Esophagus (tissue), 2 donors: ENCODE measurements around the gene SEMA5A. TPM values are rescaled to one million over a fixed set of nuclear protein-coding genes. Genes with fewer than 3 reads are reported as not detected.

Experiments
- H3K27ac ChIP-seq, 2 donors: one replicate each; pipeline ENCODE4 v1.5.1; 2013; ENCODE audit warnings: low read depth in 2 of 2, mild to moderate bottlenecking in 2 of 2, inconsistent platforms in 1 of 2, low read length in 1 of 2, moderate library complexity in 1 of 2
- H3K27me3 ChIP-seq, 2 donors: one replicate each; pipeline ENCODE4 v1.6.1; 2013; ENCODE audit warnings: low read length in 2 of 2, control low read depth in 1 of 2, mild to moderate bottlenecking in 1 of 2; ENCODE audit not compliant: insufficient read depth in 2 of 2, control insufficient read depth in 1 of 2
- H3K36me3 ChIP-seq, 2 donors: one replicate each; pipeline ENCODE4 v1.6.1; 2013; ENCODE audit warnings: low read length in 1 of 2; ENCODE audit not compliant: control insufficient read depth in 2 of 2, insufficient read depth in 2 of 2
- H3K4me1 ChIP-seq, 2 donors: one replicate each; pipeline ENCODE4 v1.6.1; 2013; ENCODE audit warnings: low read length in 1 of 2; ENCODE audit not compliant: control insufficient read depth in 2 of 2, insufficient read depth in 2 of 2
- H3K4me3 ChIP-seq, 2 donors: one replicate each; pipeline ENCODE4 v1.5.1; 2013; ENCODE audit warnings: low read length in 2 of 2, mild to moderate bottlenecking in 2 of 2, low read depth in 1 of 2, moderate library complexity in 1 of 2
- H3K9me3 ChIP-seq, 2 donors: one replicate each; pipeline ENCODE4 v1.6.1; 2013; ENCODE audit warnings: mild to moderate bottlenecking in 2 of 2, low read depth in 1 of 2, low read length in 1 of 2, moderate library complexity in 1 of 2; ENCODE audit not compliant: control insufficient read depth in 2 of 2, insufficient read depth in 1 of 2
- WGBS, 2 donors: extraction: QIAGEN DNeasy Blood & Tissue Kit; methylation state at CpG; one replicate each; pipeline ENCODE4 v1.1.7; 2013; 5-methylcytosine and 5-hydroxymethylcytosine counted together
- polyA plus RNA-seq, 2 donors: library from polyadenylated mRNA; stranded (reverse); fragments of 200-250 nt; gene quantifications; one replicate each; pipeline ENCODE4 v1.2.3, GENCODE V29; 2013
- donor health status: healthy with polysubstance abuse.
- donor health status: Bipolar disorder and iron deficiency.

SEMA5A gene
- polyA plus RNA-seq, 2 donors: 1.3 to 1.9 TPM

DNA sequence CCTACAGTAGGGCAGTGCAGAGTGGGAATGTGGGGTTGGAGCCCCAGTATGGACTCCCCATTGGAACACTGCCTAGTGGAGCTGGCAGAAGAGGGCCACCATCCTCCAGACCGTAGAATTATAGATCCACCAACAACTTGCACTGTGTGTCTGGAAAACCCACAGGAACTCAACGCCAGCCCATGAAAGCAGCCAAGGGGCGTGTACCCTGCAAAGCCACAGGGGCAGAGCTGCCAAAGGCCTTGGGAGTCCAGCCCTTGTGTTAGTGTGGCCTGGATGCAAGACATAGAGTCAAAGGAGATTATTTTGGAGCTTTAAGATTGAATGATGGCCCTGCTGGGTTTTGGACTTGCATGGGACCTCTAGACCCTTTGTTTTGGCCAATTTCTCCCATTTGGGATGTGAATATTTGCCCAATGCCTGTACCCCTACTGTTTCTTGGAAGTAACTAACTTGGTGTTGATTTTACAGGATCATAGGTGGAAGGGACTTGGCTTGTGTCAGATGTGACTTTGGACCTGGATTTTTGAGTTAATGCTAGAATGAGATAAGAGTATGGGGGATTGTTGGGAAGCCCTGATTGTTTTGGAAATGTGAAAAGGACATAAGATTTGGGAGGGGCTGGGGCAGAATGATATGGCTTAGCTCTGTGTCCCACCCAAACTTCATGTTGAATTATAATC, 266.8 kb downstream of the SEMA5A start:
- H3K4me3 ChIP-seq: no peak overlapping the region
- no peaks in the 10 kb centered on the region for H3K36me3 ChIP-seq
- H3K4me1 ChIP-seq: peaks cover 0 to 2% of the 10 kb centered on the region in 2 donors
- WGBS, 2 donors: 79 to 83% methylated on average over 3 of the region's 3 CpGs
- peaks cover 0 to 2% of the 10 kb centered on the region in 2 donors for H3K9me3 ChIP-seq
- H3K27ac ChIP-seq: no peak overlapping the region
- H3K27me3 ChIP-seq: no peaks in the 10 kb centered on the region

DNA sequence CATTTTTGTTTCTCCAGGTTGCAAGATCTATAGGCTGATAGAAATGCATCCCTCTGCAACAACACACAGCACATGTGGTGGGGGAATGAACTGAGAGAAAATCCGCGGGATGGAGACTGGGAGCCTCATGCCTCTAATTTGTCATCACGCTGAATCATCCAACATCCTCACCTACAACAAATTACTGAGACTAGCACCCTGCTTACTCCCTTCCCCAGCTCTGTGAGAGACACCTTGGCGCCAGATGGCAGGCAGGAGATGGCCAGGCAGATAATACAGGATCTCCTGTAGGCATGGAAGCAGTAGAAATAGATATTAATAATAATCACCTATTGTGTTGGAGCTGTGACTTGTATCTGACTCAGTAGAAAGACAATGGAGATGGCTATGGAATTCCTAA, 276.9 kb downstream of the SEMA5A start:
- H3K27ac ChIP-seq: no peak overlapping the region
- H3K36me3 ChIP-seq: no peaks in the 10 kb centered on the region
- H3K4me3 ChIP-seq: no peak overlapping the region
- WGBS, 2 donors: 82 to 89% methylated on average over 4 of the region's 4 CpGs
- H3K27me3 ChIP-seq: no peaks in the 10 kb centered on the region
- no peaks in the 10 kb centered on the region for H3K4me1 ChIP-seq
- H3K9me3 ChIP-seq: peaks cover 0 to 3% of the 10 kb centered on the region in 2 donors

DNA sequence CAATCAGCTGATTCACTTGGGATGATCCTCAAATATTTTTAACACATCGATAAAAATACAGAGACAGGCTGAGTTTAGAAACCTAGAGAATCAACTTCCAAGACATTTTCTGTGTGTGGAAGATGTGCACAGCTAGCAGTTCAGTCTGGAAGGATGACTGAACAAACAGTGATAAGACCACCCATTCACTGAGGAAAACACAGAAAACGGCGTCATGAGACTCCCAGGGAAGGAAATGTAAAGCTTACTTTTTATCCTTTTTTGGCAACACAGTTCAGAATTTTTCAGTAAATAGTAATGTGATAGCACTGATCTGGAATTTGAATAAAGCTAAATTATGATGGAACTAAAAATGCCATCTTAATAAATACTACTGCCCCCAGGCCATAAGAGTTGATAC, 277.6 kb downstream of the SEMA5A start:
- H3K27me3 ChIP-seq: no peaks in the 10 kb centered on the region
- H3K4me3 ChIP-seq: no peak overlapping the region
- H3K9me3 ChIP-seq: peaks cover 0 to 3% of the 10 kb centered on the region in 2 donors
- WGBS, 2 donors: 49 to 57% methylated on average over 3 of the region's 3 CpGs
- no peak overlapping the region for H3K27ac ChIP-seq
- no peaks in the 10 kb centered on the region for H3K4me1 ChIP-seq
- H3K36me3 ChIP-seq: no peaks in the 10 kb centered on the region

DNA sequence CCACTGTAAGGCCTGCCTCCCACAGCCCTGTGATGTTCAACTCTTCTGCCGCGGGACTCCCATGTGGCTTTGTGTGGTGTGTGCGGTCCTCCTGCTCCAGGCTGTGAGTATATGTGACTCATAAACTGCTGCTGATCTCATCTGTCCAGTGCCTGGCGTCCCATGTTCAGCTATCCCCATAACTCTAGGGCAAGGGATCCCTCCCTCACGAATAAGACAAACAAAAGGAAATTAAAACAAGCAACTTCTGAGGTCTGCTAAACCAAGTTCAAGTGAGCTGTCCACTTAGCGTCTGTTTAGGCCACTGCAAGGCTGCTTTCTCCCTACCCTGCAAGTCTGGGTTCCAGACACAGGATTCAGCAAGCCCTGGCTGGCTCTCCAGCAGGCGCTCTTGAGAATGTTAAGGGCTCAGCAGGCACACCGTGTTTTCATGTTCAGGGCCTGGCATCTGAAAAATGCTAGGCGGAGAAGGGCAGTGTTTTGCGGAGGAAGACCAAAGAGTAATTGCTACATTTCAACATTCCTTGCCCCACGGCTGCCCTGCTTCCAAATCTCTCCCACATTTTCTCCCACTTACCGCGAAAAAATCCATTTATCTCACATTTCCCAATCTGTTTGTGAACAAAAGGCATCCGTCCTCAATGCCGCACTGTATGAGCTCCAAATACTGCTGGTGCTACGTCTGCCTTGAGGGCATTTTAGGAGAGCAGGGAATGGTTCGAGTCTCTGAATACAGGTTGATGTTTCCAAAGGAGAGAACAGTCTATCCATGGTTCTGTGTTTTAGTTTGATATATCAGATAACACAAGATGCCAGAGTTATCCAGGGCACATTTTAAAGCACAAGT, 280.2 kb downstream of the SEMA5A start:
- H3K36me3 ChIP-seq: no peaks in the 10 kb centered on the region
- 44 to 56% methylated on average over 17 of the region's 17 CpGs for WGBS, 2 donors
- no peaks in the 10 kb centered on the region for H3K4me1 ChIP-seq
- H3K27me3 ChIP-seq: no peaks in the 10 kb centered on the region
- H3K4me3 ChIP-seq: no peak overlapping the region
- no peak overlapping the region for H3K27ac ChIP-seq
- H3K9me3 ChIP-seq: no peaks in the 10 kb centered on the region

DNA sequence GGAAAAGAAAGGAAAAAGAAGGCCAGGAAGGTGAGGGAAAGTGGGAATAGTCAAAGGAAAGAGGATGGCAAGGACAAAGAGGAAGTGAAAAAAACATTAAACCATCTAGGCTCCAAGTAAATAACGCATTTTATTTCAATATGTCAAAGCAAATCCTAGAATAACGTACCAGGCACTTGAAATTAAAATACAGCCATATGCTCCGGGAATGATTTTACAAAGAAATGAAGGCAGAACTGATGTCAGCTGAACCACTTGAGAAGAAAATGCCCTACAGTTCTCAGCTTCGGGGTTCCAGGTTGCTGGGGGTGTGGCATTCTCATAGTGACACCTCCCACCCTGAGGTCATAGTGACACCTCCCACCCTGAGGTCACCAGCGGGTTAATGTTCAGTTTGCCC, 281.6 kb downstream of the SEMA5A start:
- Histone ChIP-seq H3K27ac (no peak overlapping the region), H3K4me3 (no peak overlapping the region), H3K27me3 (no peaks in the 10 kb centered on the region), H3K9me3 (no peaks in the 10 kb centered on the region), H3K4me1 (no peaks in the 10 kb centered on the region), H3K36me3 (no peaks in the 10 kb centered on the region)
- WGBS, 2 donors: 85 to 89% methylated on average over 5 of the region's 5 CpGs

DNA sequence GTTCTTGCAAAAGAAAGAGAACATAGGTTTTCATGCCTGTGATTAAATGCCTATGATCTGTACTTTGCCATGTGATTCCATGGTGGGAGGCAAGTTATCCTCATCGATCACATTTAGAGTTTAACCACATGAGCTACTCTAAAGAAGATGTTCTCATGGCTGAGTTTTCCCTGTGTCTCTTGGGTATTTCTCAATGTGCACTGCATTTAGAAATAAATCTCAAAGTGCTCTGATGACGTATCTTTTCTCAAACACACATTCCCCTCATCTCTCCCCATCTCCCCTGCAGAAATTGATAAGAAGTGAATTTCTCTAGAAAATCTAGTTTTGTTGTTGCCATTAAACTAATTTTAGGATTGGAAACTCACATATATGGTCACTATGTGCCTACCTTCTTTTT, 282.2 kb downstream of the SEMA5A start:
- Histone ChIP-seq H3K27ac (no peak overlapping the region), H3K27me3 (no peaks in the 10 kb centered on the region)
- WGBS, 2 donors: 82 to 85% methylated on average over 2 of the region's 2 CpGs

DNA sequence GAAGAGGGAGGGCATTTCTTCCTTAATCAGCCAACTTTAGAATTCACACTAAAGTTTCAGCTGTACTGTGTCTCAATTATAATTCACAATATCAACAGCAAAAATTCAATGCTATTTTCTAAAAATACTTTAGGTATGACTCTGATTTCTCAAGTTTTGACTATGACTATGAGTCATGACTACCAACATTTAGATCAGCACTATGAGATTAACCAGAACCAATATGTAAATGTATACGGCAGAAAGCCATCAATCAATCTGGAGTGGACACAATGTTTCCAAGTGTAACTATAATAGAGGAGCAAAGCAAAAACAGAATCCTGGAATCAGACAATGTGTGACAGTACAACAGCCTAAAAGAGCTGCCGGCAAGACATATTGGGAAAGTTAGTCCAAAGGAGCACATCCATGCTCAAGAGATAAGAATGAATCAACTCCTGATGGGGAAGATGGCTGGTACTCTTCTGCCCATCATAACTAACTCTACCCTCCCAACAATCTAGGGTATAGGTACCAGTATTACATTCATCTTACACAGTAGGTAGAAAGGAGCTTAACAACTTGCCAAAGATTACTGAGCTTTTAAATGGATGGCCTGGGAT, 294.4 kb downstream of the SEMA5A start:
- Histone ChIP-seq H3K36me3 (no peaks in the 10 kb centered on the region), H3K4me3 (no peak overlapping the region), H3K9me3 (no peaks in the 10 kb centered on the region), H3K4me1 (no peaks in the 10 kb centered on the region), H3K27ac (no peak overlapping the region), H3K27me3 (no peaks in the 10 kb centered on the region)
- 69 to 79% methylated on average over 2 of the region's 2 CpGs for WGBS, 2 donors

More for the DNA sequence above, 282.2 kb downstream of the SEMA5A start:
- no peaks in the 10 kb centered on the region for H3K4me1 ChIP-seq
- H3K36me3 ChIP-seq: no peaks in the 10 kb centered on the region
- no peak overlapping the region for H3K4me3 ChIP-seq
- H3K9me3 ChIP-seq: no peaks in the 10 kb centered on the region

DNA sequence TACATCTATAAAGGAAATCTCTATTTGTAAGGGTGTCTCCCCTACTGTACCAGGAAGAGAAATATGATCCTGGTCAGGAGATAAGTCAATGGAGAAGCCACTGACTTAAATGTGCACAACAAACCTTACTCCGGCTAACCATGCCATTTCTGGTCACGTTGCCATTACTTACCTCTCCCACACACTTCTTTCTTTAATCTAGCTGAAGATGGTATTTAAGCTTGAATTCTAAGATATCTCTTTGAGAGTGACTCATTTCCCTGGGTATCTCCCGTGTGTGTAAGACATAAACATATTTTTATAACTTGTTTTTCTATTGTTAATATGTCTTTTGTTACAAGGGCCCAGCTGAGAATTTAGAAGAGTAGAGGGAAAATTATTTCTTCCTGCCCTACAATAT, 296.6 kb downstream of the SEMA5A start:
- Histone ChIP-seq H3K9me3 (no peaks in the 10 kb centered on the region), H3K27ac (no peak overlapping the region), H3K27me3 (no peaks in the 10 kb centered on the region), H3K4me1 (no peaks in the 10 kb centered on the region), H3K4me3 (no peak overlapping the region), H3K36me3 (no peaks in the 10 kb centered on the region)
- 78 to 81% methylated on average over 3 of the region's 3 CpGs for WGBS, 2 donors

DNA sequence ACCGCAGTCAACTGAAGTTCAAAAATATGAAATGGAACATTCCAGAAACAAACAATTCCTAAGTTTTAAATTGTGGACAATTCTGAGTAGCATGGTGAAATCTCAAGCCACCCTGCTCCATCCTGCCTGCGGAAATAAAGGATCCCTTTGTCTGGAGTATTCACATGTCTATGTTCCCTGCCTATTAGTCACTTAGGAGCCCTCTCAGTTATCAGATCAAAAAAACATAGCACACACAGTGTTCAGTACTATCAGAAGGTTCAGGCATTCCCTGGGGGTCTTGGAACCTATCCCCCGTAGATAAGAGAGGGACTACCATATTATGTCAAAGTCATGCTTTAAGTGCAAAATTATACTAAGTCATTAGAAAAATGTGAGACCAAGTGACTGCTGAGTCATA, 300.8 kb downstream of the SEMA5A start:
- Histone ChIP-seq H3K27me3 (no peaks in the 10 kb centered on the region), H3K36me3 (no peaks in the 10 kb centered on the region), H3K4me1 (no peaks in the 10 kb centered on the region), H3K4me3 (no peak overlapping the region), H3K27ac (no peak overlapping the region), H3K9me3 (no peaks in the 10 kb centered on the region)
- WGBS, 2 donors: 86 to 88% methylated on average over 3 of the region's 3 CpGs
